Hematopoietic multipotent progenitor cell treated with erythropoietin and hydrocortisone succinate and interleukin-3 and kit ligand, for 15 days (in vitro differentiated cells): ENCODE results near the gene ISM1.

Source experiments
- DNase-seq: peaks from one replicate; pipeline ENCODE4 v3.0.0-alpha.2; 2015; ENCODE audit warnings: low spot score

The ISM1 gene

GRCh38 chr20:13220904-13221297, at the start of gene ISM1:
TSS of gene ISM1 (plus strand) at chr20:13221274. CDS start at chr20:13221777, 503 bp downstream.
- no peak for DNase-seq

GRCh38 chr20:13173201-13173600, 47.9 kb upstream of the ISM1 start:
- no peak for DNase-seq

- no peak for DNase-seq
Measured at GRCh38 chr20:13174402-13174801, 46.7 kb upstream of the ISM1 start.

- DNase-seq: no peak
Measured at GRCh38 chr20:13180986-13181889, 39.8 kb upstream of the ISM1 start.

GRCh38 chr20:13183005-13183404, 38.1 kb upstream of the ISM1 start:
- no peak for DNase-seq

- DNase-seq: no peak
Measured at GRCh38 chr20:13186043-13186774, 34.9 kb upstream of the ISM1 start.

GRCh38 chr20:13187899-13188298, 33.2 kb upstream of the ISM1 start:
- no peak for DNase-seq

- DNase-seq: no peak
Measured at GRCh38 chr20:13199279-13199678, 21.8 kb upstream of the ISM1 start.

- DNase-seq: no peak
Measured at GRCh38 chr20:13200767-13201500, 20.1 kb upstream of the ISM1 start.

GRCh38 chr20:13202565-13202964, 18.5 kb upstream of the ISM1 start:
- no peak for DNase-seq

- DNase-seq: no peak
Measured at GRCh38 chr20:13205425-13205824, 15.6 kb upstream of the ISM1 start.

- no peak for DNase-seq
Measured at GRCh38 chr20:13205848-13206434, 15.1 kb upstream of the ISM1 start.

- DNase-seq: no peak
Measured at GRCh38 chr20:13207016-13207415, 14.1 kb upstream of the ISM1 start.

GRCh38 chr20:13211956-13212618, 9.0 kb upstream of the ISM1 start:
- DNase-seq: no peak

- DNase-seq: no peak
Measured at GRCh38 chr20:13212750-13213149, 8.3 kb upstream of the ISM1 start.

- no peak for DNase-seq
Measured at GRCh38 chr20:13213335-13213734, 7.7 kb upstream of the ISM1 start.

- DNase-seq: no peak
Measured at GRCh38 chr20:13216533-13216932, 4.5 kb upstream of the ISM1 start.

GRCh38 chr20:13219327-13220193, 1.5 kb upstream of the ISM1 start:
- DNase-seq: no peak

GRCh38 chr20:13220194-13220903, 725 bp upstream of the ISM1 start:
- no peak for DNase-seq

- no peak for DNase-seq
Measured at GRCh38 chr20:13221313-13221672, 219 bp downstream of the ISM1 start.
